COR-L47 (cell line): ENCODE measurements around the gene CAPN14.

ENCODE experiments used
- DNase-seq: peaks from one replicate; lab custom pipeline; 2025; lab: John Stamatoyannopoulos, UW

CAPN14 gene

GRCh38 chr2:31243053-31243452 is 25.7 kb upstream of the CAPN14 start:
- DNase-seq, result no peak

DNA sequence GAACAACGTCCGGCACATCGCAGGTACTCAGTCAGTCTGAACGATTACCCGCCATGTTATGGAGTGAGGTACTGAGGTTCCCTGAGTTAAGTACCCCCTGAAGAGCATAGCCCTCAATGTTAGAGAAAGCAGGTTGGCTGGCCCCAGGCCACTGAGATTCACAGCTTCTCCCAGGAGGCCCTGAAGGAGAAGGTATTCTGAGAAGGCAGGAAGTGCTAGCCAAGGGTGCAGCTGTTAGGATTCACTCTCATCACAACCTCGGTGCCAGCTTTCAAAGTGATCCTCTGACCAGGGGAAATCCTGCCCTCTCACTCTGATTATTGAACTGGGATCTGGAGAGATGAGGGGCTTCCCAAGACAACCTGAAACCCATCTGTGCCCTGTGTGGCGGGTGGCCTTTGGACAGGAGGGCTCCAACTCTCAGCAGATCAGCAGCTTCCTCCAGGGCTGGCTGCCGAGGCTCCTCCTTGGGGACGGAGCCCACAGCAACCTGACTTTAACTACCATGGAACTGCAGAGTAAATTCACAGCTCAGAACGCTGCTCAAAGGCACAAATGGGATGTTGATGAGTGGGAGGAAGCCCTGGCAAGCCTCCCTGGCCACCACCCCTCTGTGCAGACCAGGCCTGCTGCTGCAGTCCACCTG is 24.4 kb upstream of the CAPN14 start:
- DNase-seq, result no peak

GRCh38 chr2:31240381-31241365 is 23.4 kb upstream of the CAPN14 start:
- DNase-seq, result no peak

DNA sequence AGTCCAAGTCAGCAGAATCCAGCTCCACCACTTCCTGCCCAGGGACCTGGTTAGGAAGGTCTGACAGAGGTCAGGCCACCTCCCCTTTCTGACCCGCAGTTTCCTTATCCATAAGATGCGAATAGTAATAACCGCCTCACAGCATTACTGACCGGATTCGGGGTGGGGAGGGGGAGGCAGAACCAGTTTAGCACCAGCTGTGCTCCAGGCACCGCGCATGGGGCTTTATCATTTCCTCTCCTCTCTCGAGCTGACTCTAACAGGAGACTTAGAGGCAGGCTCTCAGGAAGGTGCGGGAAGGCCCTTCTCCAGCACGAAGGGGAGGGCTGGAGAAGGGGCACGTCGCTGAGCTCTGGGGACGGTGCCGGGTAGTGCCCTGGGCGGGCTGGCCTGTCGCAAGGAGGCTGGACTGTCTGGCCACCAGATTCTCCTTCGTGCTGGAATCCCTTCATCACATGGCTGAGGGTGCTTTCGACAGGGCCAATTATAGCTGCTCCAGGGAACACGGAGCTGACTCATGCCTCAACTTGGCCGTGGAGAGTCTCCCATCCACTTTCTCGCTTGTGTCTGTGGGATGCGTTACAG is 22.4 kb upstream of the CAPN14 start:
- no peak for DNase-seq

GRCh38 chr2:31238906-31239592 is 21.7 kb upstream of the CAPN14 start:
- DNase-seq, result no peak

DNA sequence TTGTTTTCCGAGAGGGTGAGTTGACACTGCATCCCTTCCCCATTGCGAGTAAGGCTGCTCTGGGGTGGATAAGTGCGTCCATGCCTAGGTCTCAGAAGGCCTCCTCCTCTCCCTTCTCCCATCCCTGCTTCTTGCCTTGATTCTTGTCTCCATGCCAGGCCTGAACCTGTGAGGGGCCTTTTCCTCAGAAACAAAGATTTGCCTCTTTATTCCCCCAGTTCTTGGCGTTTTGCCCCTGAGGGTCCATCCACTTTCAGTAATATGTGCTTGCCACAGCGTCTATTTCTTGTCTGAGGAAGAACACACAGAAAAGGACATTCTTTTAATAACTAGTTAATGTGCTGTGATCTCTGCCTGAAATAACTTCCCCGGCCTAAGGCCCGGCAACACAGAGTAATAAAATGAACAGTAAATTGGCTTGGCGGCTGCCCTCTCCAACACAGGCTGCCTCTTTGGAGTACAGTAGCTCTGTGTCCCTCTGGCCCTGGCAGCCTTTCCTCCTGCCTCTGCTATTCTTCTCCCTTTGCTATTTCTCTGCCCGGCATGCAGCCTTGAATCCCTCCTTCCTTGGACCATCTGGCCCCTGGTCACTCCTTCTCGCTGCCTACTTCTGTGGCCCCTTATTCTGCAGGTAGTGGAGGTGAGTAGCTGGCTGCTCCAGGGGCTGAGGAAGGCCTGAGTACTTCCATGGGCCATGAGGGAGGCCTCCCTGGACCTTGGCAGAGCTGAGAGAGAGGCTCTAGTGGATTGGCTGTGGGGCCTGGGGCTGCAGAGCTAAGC is 21.0 kb upstream of the CAPN14 start:
- DNase-seq, result no peak

DNA sequence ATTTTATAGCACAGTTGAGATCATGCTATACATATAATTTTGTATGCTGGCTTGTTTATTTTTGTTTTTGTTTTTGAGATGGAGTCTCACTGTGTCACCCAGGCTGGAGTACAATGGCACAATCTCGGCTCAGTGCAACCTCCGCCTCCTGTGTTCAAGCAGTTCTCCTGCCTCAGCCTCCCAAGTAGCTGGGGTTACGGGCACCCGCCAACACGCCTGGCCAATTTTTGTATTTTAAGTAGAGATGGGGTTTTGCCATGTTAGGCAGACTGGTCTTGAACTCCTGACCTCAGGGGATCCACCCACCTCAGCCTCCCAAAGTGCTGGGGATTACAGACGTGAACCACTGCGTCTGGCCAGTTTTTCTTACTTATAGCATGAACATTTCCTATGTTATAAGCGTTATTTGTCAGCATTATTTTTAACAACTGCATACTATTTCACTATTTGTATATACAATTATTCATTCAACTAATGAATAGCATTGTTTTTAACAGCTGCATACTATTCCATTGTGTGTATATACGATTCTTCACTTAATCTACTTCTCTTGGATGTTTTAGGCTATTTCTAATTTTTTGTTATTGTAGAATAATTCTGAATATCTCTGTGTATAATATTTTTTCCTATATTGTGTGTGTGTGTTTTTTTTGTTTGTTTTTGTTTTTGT is 20.2 kb upstream of the CAPN14 start:
- no peak for DNase-seq

DNA sequence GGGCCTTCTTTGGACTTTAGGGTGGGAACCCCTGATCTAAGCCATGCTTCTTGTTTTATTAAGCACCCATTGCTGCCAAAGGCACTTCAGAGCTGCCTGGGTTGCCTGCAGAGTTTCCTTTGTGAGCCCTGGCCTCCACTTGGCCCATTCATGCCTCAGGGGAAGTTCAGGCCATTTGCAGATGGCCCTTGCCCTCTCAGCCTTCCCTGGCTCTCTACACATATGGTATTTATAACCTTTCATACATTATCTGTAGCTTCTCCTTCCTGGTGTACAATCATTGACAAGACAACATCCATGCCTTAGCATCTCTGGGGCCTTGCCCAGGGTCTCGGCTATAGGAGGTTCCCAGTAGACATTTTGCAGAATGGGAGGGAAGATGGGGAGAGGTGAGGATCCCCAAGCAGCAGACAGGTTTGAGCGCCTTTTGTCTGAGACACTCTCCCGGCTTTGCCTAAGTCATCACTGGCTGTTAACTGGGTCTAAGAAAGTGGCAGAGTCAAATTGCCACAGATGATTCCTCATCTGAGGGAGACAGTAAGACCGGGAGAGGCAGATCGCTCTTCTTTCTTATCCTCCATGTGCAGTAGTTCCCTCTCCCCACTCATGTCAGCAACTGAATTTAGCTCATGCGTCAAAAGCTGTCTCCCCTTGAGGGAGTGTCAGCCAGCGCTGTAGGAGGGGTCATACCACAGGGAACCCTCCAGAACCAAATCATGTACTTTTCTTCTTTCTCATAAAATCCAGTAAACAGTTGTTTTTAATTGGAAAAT is 19.3 kb upstream of the CAPN14 start:
- no peak for DNase-seq

- no peak for DNase-seq
Measured at GRCh38 chr2:31235504-31235902, 18.2 kb upstream of the CAPN14 start.

DNA sequence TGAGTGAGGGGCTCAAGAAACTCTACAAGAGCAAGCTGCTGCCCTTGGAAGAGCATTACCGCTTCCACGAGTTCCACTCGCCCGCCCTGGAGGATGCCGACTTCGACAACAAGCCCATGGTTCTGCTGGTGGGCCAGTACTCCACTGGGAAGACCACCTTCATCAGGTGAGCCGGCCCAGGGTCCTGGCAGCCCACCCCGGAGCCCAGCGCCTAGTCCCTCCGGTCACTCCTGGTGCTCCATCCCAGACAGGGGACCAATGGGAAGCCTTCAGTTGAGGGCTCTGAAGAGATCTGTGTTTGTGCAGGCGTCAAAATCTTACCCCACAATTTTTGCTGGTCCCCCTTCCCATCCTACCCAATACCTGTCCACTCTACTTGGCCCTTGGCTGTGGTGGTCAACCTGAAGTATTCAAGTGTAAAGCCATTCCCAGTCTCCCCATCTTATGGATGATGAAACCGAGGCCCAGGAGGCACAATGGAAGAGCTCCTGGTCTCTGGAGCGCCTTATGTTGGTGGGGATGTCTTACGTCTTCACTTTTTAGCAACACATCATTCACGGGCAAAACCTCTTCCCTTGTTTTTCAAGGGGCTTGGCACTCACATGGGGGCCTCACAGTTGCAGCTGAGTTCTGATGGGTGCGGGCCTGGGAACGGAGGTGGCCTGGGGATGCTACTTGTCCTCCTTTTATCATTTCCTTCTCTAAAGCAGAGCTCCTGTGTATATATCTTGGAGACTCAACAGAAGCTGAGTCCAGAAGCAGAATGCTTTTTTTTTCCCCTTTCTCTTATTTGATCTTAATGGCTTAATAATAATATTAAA is 17.6 kb upstream of the CAPN14 start:
- DNase-seq, result no peak

DNA sequence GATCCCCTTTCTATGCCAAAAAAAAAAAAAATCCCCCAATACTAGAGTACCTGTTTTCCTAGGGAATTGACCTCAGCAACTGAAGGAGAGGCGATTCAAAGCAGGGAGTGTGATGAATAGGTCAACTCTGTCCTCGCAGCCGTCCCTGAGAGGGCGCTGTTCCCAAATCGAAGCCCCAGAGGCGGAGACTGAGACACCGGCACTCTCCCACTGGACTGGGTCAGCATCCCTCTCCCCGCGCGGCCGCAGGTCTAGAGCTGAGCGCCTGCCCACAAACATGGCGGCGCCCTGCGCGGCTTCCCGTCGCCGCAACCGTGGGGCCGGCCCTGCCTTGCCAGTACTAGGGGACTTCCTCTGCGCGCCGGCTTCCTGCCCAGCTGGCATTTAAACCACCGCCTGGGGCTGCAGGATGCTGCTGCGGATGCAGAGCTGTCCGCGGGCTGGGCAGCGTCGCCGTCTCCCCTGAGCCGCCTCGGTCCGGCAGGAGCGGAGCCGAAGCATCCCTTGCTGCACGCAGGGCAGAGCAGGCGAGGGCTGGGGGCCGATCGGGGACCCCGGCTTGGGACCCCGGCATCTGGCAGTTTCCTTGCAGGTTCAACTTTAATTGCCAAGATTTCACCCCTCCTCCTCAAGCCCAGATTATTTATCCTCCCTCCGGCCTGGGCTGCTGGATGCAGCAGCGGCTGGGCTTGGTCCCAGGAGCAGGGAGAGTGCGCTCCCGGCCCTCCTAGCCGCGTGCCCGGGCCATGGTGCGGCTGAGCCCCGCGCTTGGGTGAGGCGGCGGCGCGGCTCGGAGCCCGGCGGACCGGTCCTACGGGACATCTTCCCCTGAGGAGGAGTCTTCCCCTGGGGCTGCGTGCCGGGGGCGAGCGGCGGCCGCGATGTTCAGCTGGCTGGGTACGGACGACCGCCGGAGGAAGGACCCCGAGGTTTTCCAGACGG is 16.7 kb upstream of the CAPN14 start, which contains the start of gene EHD3:
TSS of gene EHD3 (plus strand) at position 412 of the 942 bp plus-strand sequence. CDS start at position 882, 470 bp downstream.
- DNase-seq, result peak; percentile 93

DNA sequence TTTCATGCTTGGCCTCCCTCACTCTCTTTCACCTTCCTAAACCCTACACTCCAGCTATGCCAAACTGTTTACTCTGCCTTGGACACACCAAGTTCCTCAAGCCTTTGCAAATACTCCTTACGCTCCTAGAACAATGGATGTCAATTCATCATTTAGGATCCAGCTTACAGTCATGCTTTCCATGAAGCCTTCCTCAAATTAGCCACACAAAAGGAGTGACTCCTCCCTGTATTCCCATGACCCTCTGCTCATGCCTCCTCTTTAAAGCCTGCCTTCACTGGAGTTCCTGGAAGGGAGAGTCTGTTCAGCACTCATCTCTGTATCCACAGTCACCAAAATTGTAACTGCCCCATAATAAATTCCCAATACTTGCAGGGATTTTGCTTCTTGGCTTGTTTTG is 15.9 kb upstream of the CAPN14 start:
- no peak for DNase-seq

GRCh38 chr2:31232586-31232985 is 15.3 kb upstream of the CAPN14 start:
- DNase-seq, result no peak

DNA sequence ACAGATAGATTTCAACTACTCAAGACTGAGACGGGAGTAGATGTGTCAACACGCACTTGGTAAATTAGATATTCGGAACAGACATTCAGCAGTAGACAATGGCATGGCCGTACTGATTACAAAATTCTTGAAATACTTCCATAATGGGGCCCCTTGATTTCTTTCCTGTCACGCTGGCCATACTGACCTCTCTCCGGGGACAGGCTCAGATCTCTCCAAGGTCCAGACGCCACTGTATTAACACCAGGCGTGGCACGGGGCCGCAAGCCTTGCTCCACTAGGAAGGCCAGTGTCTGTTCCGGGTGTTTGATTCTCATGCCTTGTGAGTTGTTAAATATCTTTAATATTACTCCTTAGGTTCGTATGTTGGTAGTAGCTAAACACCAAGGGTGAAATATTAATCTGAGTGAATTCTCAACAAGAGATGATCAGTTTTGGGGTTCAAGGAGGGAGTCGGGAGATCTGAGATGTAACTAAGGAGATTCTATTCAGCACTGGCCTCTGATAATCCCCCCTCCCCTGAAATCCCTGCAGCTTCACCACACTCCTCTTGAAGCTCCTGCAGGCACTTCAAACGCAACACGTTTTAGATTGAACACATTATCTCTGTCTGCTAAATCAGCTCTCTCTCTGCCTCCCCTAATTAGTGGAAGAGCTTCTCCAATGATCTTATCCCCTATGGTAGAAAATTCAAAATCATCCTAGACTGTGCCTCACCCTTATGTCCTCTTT is 14.4 kb upstream of the CAPN14 start:
- DNase-seq, result no peak

- DNase-seq, result no peak
Measured at GRCh38 chr2:31230751-31231150, 13.4 kb upstream of the CAPN14 start.

GRCh38 chr2:31228717-31229116 is 11.4 kb upstream of the CAPN14 start:
- DNase-seq, result no peak

DNA sequence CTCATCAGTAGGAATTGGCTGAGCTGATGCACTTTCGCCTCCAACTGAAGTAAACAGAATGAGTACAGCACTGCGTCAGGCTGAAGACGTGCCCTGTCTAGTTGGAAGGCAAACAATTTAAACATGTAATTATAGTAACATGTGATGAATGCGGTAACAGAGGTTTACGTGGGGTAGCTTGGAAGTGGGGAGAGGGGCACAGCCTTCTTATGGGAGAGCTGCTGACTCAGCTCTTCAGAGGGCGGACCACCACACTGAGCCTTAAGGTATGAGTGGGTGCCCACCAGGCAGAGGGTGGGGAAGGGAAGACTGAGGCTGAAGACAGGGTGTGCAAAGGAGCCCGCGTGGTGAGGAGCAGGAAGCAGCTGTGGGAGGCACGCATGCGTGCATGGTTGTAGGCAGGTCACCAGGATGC is 10.4 kb upstream of the CAPN14 start:
- DNase-seq, result no peak
